ENCODE data around the gene TTBK2.

TTBK2 gene

DNA sequence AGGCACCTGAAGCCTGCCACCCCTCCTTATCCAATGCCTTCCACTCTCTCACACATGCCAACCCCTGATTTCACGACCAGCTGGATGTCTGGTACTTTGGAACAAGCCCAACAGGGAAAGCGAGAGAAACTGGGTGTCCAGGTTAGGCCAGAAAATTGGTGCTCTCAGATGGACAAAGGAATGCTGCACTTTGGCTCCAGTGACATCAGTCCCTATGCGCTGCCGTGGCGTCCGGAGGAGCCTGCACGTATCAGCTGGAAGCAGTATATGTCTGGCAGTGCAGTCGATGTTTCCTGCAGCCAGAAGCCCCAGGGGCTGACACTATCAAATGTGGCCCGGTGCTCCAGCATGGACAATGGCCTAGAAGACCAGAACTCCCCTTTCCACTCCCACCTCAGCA, 228.8 kb downstream of the TTBK2 start:
- no peak for DNase-seq (ENCODE audit: low read depth)

DNA sequence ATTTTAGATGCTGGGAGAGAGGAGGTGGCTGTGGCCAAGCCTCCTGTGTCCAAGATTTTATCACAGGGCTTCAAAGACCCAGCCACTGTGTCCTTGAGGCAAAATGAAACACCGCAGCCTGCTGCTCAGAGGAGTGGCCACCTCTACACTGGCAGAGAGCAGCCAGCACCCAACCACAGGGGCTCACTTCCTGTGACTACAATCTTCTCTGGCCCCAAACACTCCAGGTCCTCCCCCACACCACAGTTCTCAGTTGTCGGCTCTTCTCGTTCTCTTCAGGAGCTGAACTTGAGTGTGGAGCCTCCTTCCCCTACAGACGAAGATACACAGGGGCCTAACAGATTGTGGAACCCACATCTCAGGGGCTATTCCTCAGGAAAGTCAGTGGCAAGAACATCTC, 229.3 kb downstream of the TTBK2 start:
- no peak for DNase-seq (ENCODE audit: low read depth)

Data from amniotic epithelial cell (primary cell).